Testis (tissue), 3 donors: Measurements from ENCODE around the gene NAPB. TPM values are rescaled to one million over a fixed set of nuclear protein-coding genes. Genes with fewer than 3 reads are reported as not detected.

Source experiments
- DNase-seq: peaks from one replicate; pipeline ENCODE4 v3.0.0-alpha.2; 2019
- H3K27ac ChIP-seq, 2 donors: fragments of 200-600 bp; sonication (generic); one replicate each; pipeline ENCODE4 v1.5.1; 2019
- H3K27me3 ChIP-seq: fragments of 200-600 bp; sonication (generic); one replicate; pipeline ENCODE4 v1.5.1; 2019
- H3K36me3 ChIP-seq: fragments of 200-600 bp; sonication (generic); one replicate; pipeline ENCODE4 v1.5.1; 2017; ENCODE audit warnings: low read depth; ENCODE audit errors: missing control alignments
- H3K4me1 ChIP-seq: fragments of 200-600 bp; sonication (generic); one replicate; pipeline ENCODE4 v1.5.1; 2019
- H3K4me3 ChIP-seq, 2 donors: fragments of 200-600 bp; sonication (generic); one replicate each; pipeline ENCODE4 v1.5.1; 2017 to 2019
- H3K9me3 ChIP-seq: fragments of 200-600 bp; sonication (generic); one replicate; pipeline ENCODE4 v1.5.1; 2017
- POLR2A ChIP-seq: fragments of 450-650 bp; IDR thresholded peaks from one replicate; pipeline ENCODE4 v1.6.1; 2017; ENCODE audit warnings: antibody characterized with exemption, mild to moderate bottlenecking, moderate library complexity
- WGBS, 2 donors: methylation state at CpG; one replicate each; pipeline ENCODE4 v1.1.5; 2018; 5-methylcytosine and 5-hydroxymethylcytosine counted together
- intact Hi-C: fragments of 100-400 bp; cut with DNase I; formaldehyde crosslinking; loops from one replicate; pipeline ENCODE4 v1.15.1; 2023; ENCODE audit warnings: low total_unique reads
- polyA plus RNA-seq: library from polyadenylated mRNA; stranded (reverse); fragments of 350-450 nt; fragmentation: Illumina TruSeq; extraction: RNeasy Lipid Tissue Mini Kit (QIAGEN cat#74804); gene quantifications from one replicate; pipeline ENCODE4 v1.2.3, GENCODE V29; 2014; ENCODE audit warnings: low read depth, low replicate concordance; ENCODE audit not compliant: insufficient read depth
- total RNA-seq, 2 donors: library from RNA; depleted of rRNA; stranded (reverse); fragments of >200 nt; gene quantifications; one replicate each; pipeline ENCODE4 v1.2.3, GENCODE V29; 2016
- TF ChIP-seq, protein P1 (sequence below), 3 experiments: fragments of 450-650 bp in 2 of 3; fragments of 200-600 bp in 1 of 3; sonication (generic) in 1 of 3; IDR thresholded peaks; one replicate each; pipeline ENCODE4 v1.5.1; 2016 to 2019; ENCODE audit warnings: antibody characterized with exemption in 3 of 3, mild to moderate bottlenecking in 2 of 3, moderate library complexity in 1 of 3

NAPB gene
- total and polyA plus RNA-seq, 3 donors from 2014 or later: 14.7 to 40.4 (median 37.8) TPM

- H3K4me3 ChIP-seq: no peak within 1 kb of the TSS
- H3K36me3 ChIP-seq: no peaks in the 10 kb centered on the region
- no peaks in the 10 kb centered on the region for H3K9me3 ChIP-seq
- 50 to 56% methylated on average over 3 to 4 of the region's 4 CpGs for WGBS, 2 donors
- no peaks in the 10 kb centered on the region for H3K27me3 ChIP-seq
- no peak for DNase-seq
- no peaks in the 10 kb centered on the region for H3K4me1 ChIP-seq
- H3K27ac ChIP-seq: no peak within 1 kb of the TSS
- intact Hi-C loops: no loop called here
- no peak for TF ChIP-seq POLR2A
- TF ChIP-seq, protein P1, sequence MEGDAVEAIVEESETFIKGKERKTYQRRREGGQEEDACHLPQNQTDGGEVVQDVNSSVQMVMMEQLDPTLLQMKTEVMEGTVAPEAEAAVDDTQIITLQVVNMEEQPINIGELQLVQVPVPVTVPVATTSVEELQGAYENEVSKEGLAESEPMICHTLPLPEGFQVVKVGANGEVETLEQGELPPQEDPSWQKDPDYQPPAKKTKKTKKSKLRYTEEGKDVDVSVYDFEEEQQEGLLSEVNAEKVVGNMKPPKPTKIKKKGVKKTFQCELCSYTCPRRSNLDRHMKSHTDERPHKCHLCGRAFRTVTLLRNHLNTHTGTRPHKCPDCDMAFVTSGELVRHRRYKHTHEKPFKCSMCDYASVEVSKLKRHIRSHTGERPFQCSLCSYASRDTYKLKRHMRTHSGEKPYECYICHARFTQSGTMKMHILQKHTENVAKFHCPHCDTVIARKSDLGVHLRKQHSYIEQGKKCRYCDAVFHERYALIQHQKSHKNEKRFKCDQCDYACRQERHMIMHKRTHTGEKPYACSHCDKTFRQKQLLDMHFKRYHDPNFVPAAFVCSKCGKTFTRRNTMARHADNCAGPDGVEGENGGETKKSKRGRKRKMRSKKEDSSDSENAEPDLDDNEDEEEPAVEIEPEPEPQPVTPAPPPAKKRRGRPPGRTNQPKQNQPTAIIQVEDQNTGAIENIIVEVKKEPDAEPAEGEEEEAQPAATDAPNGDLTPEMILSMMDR (IDR thresholded peaks at IDR 0.05): no peak
These were observed 31.5 kb upstream of the NAPB start, which contains the start of gene CST11 for GRCh38 chr20:23452776-23453175. Gene CST11, minus strand, starts transcription at chr20:23452876. Its CDS starts 65 bp downstream, at chr20:23452811.

- no peaks in the 10 kb centered on the region for H3K27me3 ChIP-seq
- intact Hi-C loops: no loop called here
- 79 to 82% methylated on average over 9 to 11 of the region's 11 CpGs for WGBS, 2 donors
- H3K36me3 ChIP-seq: no peaks in the 10 kb centered on the region
- no peaks in the 10 kb centered on the region for H3K4me1 ChIP-seq
- no peak for DNase-seq
- H3K27ac ChIP-seq: no peak overlapping the region
- H3K4me3 ChIP-seq: no peak overlapping the region
- TF ChIP-seq, protein P1 (IDR thresholded peaks at IDR 0.05): no peak
- TF ChIP-seq POLR2A: no peak
- no peaks in the 10 kb centered on the region for H3K9me3 ChIP-seq
These were observed 30.7 kb upstream of the NAPB start for GRCh38 chr20:23451956-23452487.

- intact Hi-C loops: no loop called here
These were observed 29.6 kb upstream of the NAPB start for GRCh38 chr20:23450877-23451276.

GRCh38 chr20:23449421-23449820, 28.1 kb upstream of the NAPB start:
- no peaks in the 10 kb centered on the region for H3K9me3 ChIP-seq
- intact Hi-C loops: loop anchor here (10.0 kb wide), 1 partner anchor 155 kb away; the partner anchor contains the start of gene CST9
- TF ChIP-seq, protein P1 (IDR thresholded peaks at IDR 0.05): no peak
- no peak for TF ChIP-seq POLR2A
- H3K4me3 ChIP-seq: no peak overlapping the region
- DNase-seq: no peak
- H3K4me1 ChIP-seq: no peaks in the 10 kb centered on the region
- H3K27ac ChIP-seq: no peak overlapping the region
- H3K36me3 ChIP-seq: no peaks in the 10 kb centered on the region
- no peaks in the 10 kb centered on the region for H3K27me3 ChIP-seq
- 41% methylated on average over 3 of the region's 3 CpGs; no CpG with 5 or more reads in 1 of the 2 donors for WGBS, 2 donors

More at GRCh38 chr20:23450877-23451276, 29.6 kb upstream of the NAPB start:
- Histone ChIP-seq H3K4me3 (no peak overlapping the region), H3K9me3 (no peaks in the 10 kb centered on the region), H3K36me3 (no peaks in the 10 kb centered on the region), H3K4me1 (no peaks in the 10 kb centered on the region), H3K27me3 (no peaks in the 10 kb centered on the region), H3K27ac (no peak overlapping the region)
- TF ChIP-seq, protein P1 (IDR thresholded peaks at IDR 0.05): no peak
- no peak for TF ChIP-seq POLR2A
- 89 to 94% methylated on average over 1 of the region's 1 CpG for WGBS, 2 donors
- no peak for DNase-seq

GRCh38 chr20:23448167-23448566, 26.9 kb upstream of the NAPB start:
- Histone ChIP-seq H3K27ac (no peak overlapping the region), H3K27me3 (no peaks in the 10 kb centered on the region), H3K4me1 (peaks cover 2% of the 10 kb centered on the region), H3K36me3 (no peaks in the 10 kb centered on the region), H3K4me3 (no peak overlapping the region), H3K9me3 (no peaks in the 10 kb centered on the region)
- TF ChIP-seq, protein P1 (IDR thresholded peaks at IDR 0.05): no peak
- TF ChIP-seq POLR2A: no peak
- intact Hi-C loops: loop anchor here (10.0 kb wide), 1 partner anchor 157 kb away; the partner anchor contains the start of gene CST9
- 85 to 92% methylated on average over 5 of the region's 5 CpGs for WGBS, 2 donors
- no peak for DNase-seq
